WTC11 (cell line): Measurements from ENCODE around the gene CTTN. TPM values are rescaled to one million over a fixed set of nuclear protein-coding genes. Genes with fewer than 3 reads are reported as not detected.

ENCODE experiments used
- ATAC-seq: fragments of 200-7000 bp; cut with Tn5 transposase; 2 replicates; pipeline ENCODE4 v1.10.0; 2021; ENCODE audit warnings: mild to moderate bottlenecking, moderate library complexity
- CTCF ChIA-PET: fragments of 300-600 bp; sonication (Branson Sonifier 250); formaldehyde crosslinking; loops from one replicate; lab custom pipeline; 2021; ENCODE audit warnings: antibody characterized with exemption; lab: Charles Lee
- POLR2A ChIA-PET: fragments of 350-600 bp; sonication (Branson Sonifier 250); formaldehyde crosslinking; loops from one replicate; lab custom pipeline; 2021; ENCODE audit warnings: antibody characterized with exemption; lab: Charles Lee
- DNase-seq: peaks from one replicate; pipeline ENCODE4 v3.0.0; 2021; ENCODE audit warnings: low spot score
- H3K27ac Mint-ChIP-seq: 2 replicates; pipeline ENCODE4 v1.8.0; 2021; ENCODE audit warnings: mixed read lengths
- H3K27me3 Mint-ChIP-seq: 2 replicates; pipeline ENCODE4 v1.8.0; 2021; ENCODE audit warnings: low read depth, mild to moderate bottlenecking, moderate library complexity, mixed read lengths
- H3K36me3 Mint-ChIP-seq: 2 replicates; pipeline ENCODE4 v1.8.0; 2021; ENCODE audit warnings: mixed read lengths
- H3K4me1 Mint-ChIP-seq: 2 replicates; pipeline ENCODE4 v1.8.0; 2022; ENCODE audit warnings: mixed read lengths
- H3K4me3 Mint-ChIP-seq: 2 replicates; pipeline ENCODE4 v1.8.0; 2021; ENCODE audit warnings: mild to moderate bottlenecking, moderate library complexity, mixed read lengths
- H3K9me3 Mint-ChIP-seq: 2 replicates; pipeline ENCODE4 v1.8.0; 2021; ENCODE audit warnings: mixed read lengths
- AR ChIP-seq: fragments of 250-450 bp; sonication (Bioruptor Pico); IDR thresholded peaks from 2 replicates; pipeline ENCODE4 v1.9.0; 2021; ENCODE audit warnings: mild to moderate bottlenecking
- ATF1 ChIP-seq: sonication (generic); formaldehyde crosslinking; IDR thresholded peaks from 2 replicates; pipeline ENCODE4 v1.8.1; 2023; ENCODE audit warnings: mild to moderate bottlenecking, moderate library complexity, missing genetic modification reagents
- ATF3 ChIP-seq: sonication (generic); formaldehyde crosslinking; conservative IDR thresholded peaks from 2 replicates; pipeline ENCODE4 v1.8.1; 2022; ENCODE audit warnings: mild to moderate bottlenecking, missing genetic modification reagents
- CBFB ChIP-seq: sonication (generic); formaldehyde crosslinking; IDR thresholded peaks from 2 replicates; pipeline ENCODE4 v1.8.1; 2022; ENCODE audit warnings: mild to moderate bottlenecking, low read depth, missing genetic modification reagents
- FOXP1 ChIP-seq: sonication (generic); formaldehyde crosslinking; IDR thresholded peaks from 2 replicates; pipeline ENCODE4 v1.8.0; 2022; ENCODE audit warnings: missing genetic modification reagents, mild to moderate bottlenecking, moderate library complexity, borderline replicate concordance
- MXD4 ChIP-seq: fragments of 250-450 bp; sonication (Bioruptor Pico); IDR thresholded peaks from 2 replicates; pipeline ENCODE4 v1.8.0; 2021; ENCODE audit warnings: mild to moderate bottlenecking, moderate library complexity, borderline replicate concordance
- MYBL2 ChIP-seq: sonication (generic); formaldehyde crosslinking; IDR thresholded peaks from 2 replicates; pipeline ENCODE4 v1.8.1; 2023; ENCODE audit warnings: mild to moderate bottlenecking, moderate library complexity, missing genetic modification reagents
- TCF7 ChIP-seq: sonication (generic); formaldehyde crosslinking; IDR thresholded peaks from 2 replicates; pipeline ENCODE4 v1.8.0; 2022; ENCODE audit warnings: mild to moderate bottlenecking, low read depth, missing genetic modification reagents, moderate library complexity
- ZNF423 ChIP-seq: fragments of 250-450 bp; sonication (Bioruptor Pico); IDR thresholded peaks from 2 replicates; pipeline ENCODE4 v2.1.2; 2022; ENCODE audit warnings: mild to moderate bottlenecking, moderate library complexity
- ZNF671 ChIP-seq: fragments of 250-450 bp; sonication (Bioruptor Pico); IDR thresholded peaks from 2 replicates; pipeline ENCODE4 v1.8.0; 2021; ENCODE audit warnings: mild to moderate bottlenecking
- total RNA-seq: library from RNA; stranded (reverse); gene quantifications from 3 replicates; pipeline ENCODE4 v1.2.3, GENCODE V29; 2021
- TF ChIP-seq, protein P1 (sequence below): fragments of 250-450 bp; sonication (Bioruptor Pico); conservative IDR thresholded peaks from 2 replicates; pipeline ENCODE4 v1.9.0; 2021; ENCODE audit warnings: mild to moderate bottlenecking
- TF ChIP-seq, protein P2 (sequence below): sonication (generic); formaldehyde crosslinking; IDR thresholded peaks from 2 replicates; pipeline ENCODE4 v1.8.1; 2022; ENCODE audit warnings: low read depth, missing genetic modification reagents, borderline replicate concordance
- TF ChIP-seq, protein P3 (sequence below): sonication (generic); formaldehyde crosslinking; IDR thresholded peaks from 2 replicates; pipeline ENCODE4 v1.8.1; 2023; ENCODE audit warnings: mild to moderate bottlenecking, missing genetic modification reagents, moderate library complexity
- TF ChIP-seq, protein P4 (sequence below): sonication (generic); formaldehyde crosslinking; IDR thresholded peaks from 2 replicates; pipeline ENCODE4 v1.8.0; 2022; ENCODE audit warnings: missing genetic modification reagents
- TF ChIP-seq, protein P5 (sequence below): sonication (generic); formaldehyde crosslinking; IDR thresholded peaks from 2 replicates; pipeline ENCODE4 v1.8.1; 2023; ENCODE audit warnings: mild to moderate bottlenecking, missing genetic modification reagents

The CTTN gene
- total RNA-seq, 1 experiment from 2014 or later: 281 TPM

DNA sequence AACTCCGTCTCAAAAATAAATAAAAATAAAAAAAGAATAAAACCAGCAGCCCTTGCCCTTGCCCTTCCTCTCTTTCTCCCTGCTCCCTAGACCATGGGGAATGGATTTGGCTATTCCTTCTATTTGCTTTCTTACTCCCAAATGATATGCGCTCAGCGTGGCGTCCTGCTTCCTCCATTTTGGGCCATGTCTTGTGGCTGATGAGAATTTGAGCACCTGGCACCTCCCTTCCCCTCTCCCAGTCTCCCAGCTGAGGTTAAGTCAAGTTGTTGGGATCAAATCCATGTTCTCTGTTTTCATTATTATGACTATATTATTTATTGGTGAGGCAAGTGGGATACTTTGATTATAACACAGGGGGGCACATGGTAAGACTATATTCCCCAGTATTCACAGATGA, 10.8 kb upstream of the CTTN start:
- no peaks in the 10 kb centered on the region for H3K27me3 Mint-ChIP-seq
- no peak for ATAC-seq
- CTCF ChIA-PET: no interaction called here
- DNase-seq: no peak
- POLR2A ChIA-PET: no interaction called here
- no peak overlapping the region for H3K4me3 Mint-ChIP-seq
- peak overlapping the region; percentile 92; the same call in 1 of the 2 replicates for H3K27ac Mint-ChIP-seq
- H3K36me3 Mint-ChIP-seq: peaks cover 34% of the 10 kb centered on the region
- no peaks in the 10 kb centered on the region for H3K9me3 Mint-ChIP-seq
- H3K4me1 Mint-ChIP-seq: peaks cover 53% of the 10 kb centered on the region
- no peak for TF ChIP-seq MXD4 (CRISPR knock-in tag)
- no peak for TF ChIP-seq MYBL2
- no peak for TF ChIP-seq FOXP1 (CRISPR knock-in tag)
- TF ChIP-seq AR (CRISPR knock-in tag): no peak
- no peak for TF ChIP-seq ATF1 (CRISPR knock-in tag)
- TF ChIP-seq, protein P1, sequence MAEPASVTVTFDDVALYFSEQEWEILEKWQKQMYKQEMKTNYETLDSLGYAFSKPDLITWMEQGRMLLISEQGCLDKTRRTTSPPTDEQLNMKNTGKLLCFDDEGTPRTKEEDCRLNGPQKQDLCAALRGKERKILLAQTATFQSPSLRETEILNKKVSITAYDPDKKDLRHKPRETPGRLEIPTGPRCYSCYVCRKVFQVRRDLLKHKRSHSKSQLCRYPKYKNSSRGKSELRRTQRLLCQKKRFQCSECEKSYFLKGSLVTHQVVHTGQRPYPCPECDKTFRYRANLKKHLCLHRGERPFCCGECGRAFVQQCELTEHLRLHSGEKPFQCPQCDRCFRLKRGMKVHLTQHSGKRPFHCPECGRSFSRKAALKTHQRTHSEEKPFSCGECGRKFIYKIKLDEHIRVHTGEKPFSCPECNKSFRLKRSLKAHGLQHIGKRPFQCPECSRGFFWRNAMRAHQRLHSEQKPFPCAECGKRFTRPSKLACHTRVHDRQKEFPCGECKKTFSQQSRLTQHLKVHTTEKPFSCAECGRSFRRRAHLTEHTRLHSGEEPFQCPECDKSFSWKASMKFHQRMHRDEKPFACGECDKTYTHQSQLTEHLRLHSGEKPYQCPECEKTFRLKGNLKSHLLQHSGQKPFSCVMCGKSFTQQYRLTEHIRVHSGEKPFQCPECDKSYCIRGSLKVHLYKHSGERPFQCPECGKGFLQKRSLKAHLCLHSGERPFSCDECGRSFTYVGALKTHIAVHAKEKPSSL (CRISPR knock-in tag): no peak
- TF ChIP-seq, protein P2, sequence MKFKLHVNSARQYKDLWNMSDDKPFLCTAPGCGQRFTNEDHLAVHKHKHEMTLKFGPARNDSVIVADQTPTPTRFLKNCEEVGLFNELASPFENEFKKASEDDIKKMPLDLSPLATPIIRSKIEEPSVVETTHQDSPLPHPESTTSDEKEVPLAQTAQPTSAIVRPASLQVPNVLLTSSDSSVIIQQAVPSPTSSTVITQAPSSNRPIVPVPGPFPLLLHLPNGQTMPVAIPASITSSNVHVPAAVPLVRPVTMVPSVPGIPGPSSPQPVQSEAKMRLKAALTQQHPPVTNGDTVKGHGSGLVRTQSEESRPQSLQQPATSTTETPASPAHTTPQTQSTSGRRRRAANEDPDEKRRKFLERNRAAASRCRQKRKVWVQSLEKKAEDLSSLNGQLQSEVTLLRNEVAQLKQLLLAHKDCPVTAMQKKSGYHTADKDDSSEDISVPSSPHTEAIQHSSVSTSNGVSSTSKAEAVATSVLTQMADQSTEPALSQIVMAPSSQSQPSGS (CRISPR knock-in tag): no peak
- TF ChIP-seq, protein P3, sequence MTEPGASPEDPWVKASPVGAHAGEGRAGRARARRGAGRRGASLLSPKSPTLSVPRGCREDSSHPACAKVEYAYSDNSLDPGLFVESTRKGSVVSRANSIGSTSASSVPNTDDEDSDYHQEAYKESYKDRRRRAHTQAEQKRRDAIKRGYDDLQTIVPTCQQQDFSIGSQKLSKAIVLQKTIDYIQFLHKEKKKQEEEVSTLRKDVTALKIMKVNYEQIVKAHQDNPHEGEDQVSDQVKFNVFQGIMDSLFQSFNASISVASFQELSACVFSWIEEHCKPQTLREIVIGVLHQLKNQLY (CRISPR knock-in tag): no peak
- no peak for TF ChIP-seq ATF3
- TF ChIP-seq ZNF423: no peak
- no peak for TF ChIP-seq CBFB (CRISPR knock-in tag)
- no peak for TF ChIP-seq ZNF671 (CRISPR knock-in tag)

DNA sequence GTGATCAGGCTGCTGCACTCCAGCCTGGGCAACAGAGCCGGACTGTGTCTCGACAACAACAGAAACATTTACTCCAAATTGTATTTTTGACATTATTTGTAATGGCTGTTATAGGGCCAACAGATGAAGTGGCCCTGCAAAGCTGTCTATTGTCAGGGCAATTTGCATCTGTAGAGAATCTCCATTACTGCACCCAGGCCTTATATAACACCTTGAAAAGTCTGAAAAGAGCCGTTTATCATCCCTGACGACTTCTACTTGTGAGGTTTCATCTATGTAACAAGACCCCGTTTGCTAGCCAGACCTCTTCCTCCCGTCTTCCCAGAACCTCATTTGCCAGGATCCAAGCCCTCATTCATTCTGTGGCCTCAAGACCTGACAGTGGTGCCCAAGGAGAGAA, 9.1 kb upstream of the CTTN start:
- H3K27ac Mint-ChIP-seq: peak overlapping the region; percentile 91
- no peaks in the 10 kb centered on the region for H3K27me3 Mint-ChIP-seq
- H3K36me3 Mint-ChIP-seq: peaks cover 38% of the 10 kb centered on the region
- no peak overlapping the region for H3K4me3 Mint-ChIP-seq
- H3K9me3 Mint-ChIP-seq: no peaks in the 10 kb centered on the region
- ATAC-seq: peak; percentile 8
- POLR2A ChIA-PET: no interaction called here
- H3K4me1 Mint-ChIP-seq: peaks cover 44% of the 10 kb centered on the region
- no peak for DNase-seq
- TF ChIP-seq, protein P3 (CRISPR knock-in tag): no peak
- no peak for TF ChIP-seq FOXP1 (CRISPR knock-in tag)
- no peak for TF ChIP-seq TCF7 (CRISPR knock-in tag)
- TF ChIP-seq, protein P4, sequence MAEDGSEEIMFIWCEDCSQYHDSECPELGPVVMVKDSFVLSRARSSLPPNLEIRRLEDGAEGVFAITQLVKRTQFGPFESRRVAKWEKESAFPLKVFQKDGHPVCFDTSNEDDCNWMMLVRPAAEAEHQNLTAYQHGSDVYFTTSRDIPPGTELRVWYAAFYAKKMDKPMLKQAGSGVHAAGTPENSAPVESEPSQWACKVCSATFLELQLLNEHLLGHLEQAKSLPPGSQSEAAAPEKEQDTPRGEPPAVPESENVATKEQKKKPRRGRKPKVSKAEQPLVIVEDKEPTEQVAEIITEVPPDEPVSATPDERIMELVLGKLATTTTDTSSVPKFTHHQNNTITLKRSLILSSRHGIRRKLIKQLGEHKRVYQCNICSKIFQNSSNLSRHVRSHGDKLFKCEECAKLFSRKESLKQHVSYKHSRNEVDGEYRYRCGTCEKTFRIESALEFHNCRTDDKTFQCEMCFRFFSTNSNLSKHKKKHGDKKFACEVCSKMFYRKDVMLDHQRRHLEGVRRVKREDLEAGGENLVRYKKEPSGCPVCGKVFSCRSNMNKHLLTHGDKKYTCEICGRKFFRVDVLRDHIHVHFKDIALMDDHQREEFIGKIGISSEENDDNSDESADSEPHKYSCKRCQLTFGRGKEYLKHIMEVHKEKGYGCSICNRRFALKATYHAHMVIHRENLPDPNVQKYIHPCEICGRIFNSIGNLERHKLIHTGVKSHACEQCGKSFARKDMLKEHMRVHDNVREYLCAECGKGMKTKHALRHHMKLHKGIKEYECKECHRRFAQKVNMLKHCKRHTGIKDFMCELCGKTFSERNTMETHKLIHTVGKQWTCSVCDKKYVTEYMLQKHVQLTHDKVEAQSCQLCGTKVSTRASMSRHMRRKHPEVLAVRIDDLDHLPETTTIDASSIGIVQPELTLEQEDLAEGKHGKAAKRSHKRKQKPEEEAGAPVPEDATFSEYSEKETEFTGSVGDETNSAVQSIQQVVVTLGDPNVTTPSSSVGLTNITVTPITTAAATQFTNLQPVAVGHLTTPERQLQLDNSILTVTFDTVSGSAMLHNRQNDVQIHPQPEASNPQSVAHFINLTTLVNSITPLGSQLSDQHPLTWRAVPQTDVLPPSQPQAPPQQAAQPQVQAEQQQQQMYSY: no peak
- TF ChIP-seq, protein P5, sequence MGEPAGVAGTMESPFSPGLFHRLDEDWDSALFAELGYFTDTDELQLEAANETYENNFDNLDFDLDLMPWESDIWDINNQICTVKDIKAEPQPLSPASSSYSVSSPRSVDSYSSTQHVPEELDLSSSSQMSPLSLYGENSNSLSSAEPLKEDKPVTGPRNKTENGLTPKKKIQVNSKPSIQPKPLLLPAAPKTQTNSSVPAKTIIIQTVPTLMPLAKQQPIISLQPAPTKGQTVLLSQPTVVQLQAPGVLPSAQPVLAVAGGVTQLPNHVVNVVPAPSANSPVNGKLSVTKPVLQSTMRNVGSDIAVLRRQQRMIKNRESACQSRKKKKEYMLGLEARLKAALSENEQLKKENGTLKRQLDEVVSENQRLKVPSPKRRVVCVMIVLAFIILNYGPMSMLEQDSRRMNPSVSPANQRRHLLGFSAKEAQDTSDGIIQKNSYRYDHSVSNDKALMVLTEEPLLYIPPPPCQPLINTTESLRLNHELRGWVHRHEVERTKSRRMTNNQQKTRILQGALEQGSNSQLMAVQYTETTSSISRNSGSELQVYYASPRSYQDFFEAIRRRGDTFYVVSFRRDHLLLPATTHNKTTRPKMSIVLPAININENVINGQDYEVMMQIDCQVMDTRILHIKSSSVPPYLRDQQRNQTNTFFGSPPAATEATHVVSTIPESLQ (CRISPR knock-in tag): no peak
- CTCF ChIA-PET: interaction anchor here (1.8 kb wide), 1 partner anchor 11 kb away, joined by 5 read pairs; no protein-coding TSS in a partner anchor
